G401.6 (cell line): ENCODE results near the gene PNLDC1.
A peak's percentile ranks its signal among the peaks of the same experiment; 100 is the strongest.
"Not testable (repeated sequence)": the region's sequence is repeated elsewhere in the genome, so short reads cannot be mapped to it uniquely, and the experiment has no call there.

Experiments
- FAIRE-seq: peaks from 2 replicates; lab custom pipeline; 2012; peaks lifted over from hg19 to GRCh38; lab: Jason Lieb, UNC

Gene PNLDC1

DNA sequence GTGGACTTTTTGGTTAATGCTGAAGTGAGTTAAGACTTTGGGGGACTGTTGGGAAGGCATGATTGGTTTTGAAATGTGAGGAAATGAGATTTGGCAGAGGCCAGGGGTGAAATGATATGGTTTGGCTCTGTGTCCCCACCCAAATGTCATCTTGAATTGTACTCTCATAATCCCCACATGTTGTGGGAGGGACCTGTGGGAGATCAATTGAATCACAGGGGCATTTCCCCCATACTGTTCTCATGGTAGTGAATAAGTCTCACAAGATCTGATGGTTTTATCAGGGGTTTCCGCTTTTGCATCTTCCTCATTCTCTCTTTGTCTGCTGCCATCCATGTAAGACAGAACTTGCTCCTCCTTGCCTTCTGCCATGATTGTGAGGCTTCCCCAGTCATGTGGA, 49.8 kb downstream of the PNLDC1 start:
- not testable (repeated sequence) for FAIRE-seq

DNA sequence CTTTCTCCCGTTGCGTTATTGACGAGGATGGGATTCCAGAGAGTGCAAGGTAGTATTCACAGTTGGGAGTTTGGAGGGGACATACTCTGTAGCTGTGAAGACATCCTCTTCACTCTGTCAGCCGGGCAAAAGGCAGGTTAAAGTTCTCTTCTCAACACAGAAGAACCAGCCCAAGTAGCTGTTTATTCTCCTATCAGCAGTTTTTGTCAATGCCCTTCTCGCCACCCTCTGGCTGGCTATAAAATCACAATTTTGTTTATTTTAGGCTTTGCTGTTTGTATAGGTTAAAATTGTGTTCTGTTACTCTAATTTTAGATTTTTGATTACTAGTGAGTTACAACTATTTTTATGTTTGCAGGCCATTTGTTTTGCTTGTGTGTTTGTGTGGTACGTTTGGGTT, 52.8 kb downstream of the PNLDC1 start:
- FAIRE-seq: peak; percentile 15

DNA sequence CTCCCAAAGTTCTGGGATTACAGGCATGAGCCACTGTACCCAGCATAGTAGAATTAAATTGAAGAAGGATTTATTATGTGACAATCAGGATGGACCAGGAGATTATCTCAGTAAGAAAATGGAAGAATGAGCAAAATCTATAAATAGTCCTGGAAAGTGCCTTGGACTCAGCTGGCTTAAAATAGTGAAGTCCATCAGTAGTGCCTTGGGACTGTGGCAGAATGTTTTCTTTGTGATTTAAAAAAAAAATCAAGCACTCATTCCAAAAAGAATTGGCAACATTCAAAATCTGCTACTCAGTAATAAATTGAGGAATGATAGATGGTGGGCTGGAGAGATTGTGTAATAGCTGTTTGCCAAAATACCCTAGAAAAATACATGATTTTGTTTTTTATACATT, 53.7 kb downstream of the PNLDC1 start:
- no peak for FAIRE-seq

DNA sequence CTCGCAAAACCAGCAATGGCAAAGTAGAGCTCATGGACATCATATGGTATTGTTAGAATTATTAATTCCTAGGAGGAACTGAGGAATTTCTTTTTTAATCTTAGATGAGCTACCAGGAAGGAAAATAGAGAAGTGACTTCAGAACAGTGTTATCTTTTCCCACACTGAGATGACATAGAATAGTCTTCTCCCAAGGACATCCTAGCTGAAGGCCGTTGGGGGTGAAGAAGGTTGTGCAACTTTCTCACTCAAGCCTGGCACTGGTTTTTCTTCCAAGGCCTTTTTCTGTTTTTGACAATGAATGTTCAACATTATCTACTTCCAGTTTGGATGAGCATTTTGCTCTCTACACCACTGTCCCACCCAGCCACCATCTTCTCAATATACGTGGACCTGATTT, 54.9 kb downstream of the PNLDC1 start:
- no peak for FAIRE-seq

DNA sequence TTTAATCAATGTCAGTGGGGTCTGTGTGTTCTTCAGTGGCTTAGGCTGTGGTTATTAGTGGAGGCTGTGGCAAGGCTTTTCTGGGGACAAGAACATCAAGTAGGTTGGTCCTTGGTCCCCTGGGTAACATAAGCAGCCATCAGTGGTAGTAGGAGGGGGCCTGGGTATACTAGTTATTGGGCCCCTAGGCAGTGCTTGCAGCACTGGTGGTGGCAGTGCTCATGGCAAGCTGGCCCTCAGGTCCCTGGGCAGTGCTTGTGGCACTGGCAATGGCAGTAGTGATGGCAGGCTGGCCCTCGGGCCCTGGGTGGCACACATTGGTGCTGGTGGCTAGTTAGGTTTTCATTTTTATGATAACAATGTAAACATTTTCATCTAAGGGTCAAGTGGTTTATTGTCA, 58.2 kb downstream of the PNLDC1 start:
- no peak for FAIRE-seq

DNA sequence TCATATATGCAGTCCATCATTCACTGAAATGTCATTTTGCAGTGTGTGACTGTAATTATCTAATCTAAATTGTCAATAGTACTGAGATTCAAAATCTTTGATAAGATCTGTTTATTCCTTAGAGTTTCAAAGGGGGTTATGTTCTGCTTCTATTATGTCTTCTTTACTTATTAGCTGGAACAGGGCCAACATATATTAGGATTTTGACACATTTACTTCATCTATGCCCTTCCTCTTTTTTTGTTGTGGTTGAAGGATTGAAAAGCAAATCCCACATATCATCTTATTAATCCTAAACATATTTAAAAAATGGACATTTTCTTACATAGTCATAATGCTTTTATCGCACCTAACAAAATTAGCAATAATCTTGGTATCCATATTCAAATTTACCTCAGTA, 60.4 kb downstream of the PNLDC1 start:
- FAIRE-seq: no peak

DNA sequence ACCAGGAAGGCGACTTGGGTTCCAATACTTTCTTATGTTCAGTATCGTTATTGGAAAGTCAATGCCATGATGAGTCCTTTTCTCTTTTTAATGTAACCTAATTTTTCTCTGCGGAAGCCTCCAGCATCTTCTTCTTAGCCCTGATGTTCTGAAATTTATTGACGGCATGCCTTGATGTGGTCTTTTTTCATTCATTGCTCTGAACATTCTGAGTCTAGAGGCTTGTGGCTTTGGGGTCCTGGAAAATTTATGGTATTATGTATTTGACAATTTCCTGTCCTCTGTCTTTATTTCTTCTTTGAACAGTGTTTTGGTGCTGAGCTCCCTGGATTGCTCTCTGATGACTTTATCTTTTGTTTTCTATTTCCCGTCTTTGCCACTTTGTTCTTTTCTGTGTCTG, 62.0 kb downstream of the PNLDC1 start:
- FAIRE-seq: no peak

DNA sequence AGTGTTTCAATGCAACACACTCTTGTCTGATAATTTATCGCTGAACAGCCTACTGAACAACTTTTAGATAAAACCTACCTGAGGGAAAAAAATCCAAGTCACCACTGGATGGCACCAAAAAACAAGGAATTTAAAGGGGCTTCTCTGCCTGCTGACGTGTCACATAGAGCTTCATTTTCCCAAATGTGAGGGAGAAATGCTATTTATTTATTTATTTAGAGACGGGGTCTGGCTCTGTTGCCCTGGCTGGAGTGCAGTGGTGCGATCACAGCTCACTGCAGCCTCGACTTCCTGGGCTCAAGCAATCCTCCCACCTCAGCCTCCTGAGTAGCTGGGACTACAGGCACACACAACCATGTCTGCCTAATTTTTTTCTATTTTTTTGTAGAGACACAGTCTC, 63.3 kb downstream of the PNLDC1 start:
- peak; percentile 92 for FAIRE-seq

DNA sequence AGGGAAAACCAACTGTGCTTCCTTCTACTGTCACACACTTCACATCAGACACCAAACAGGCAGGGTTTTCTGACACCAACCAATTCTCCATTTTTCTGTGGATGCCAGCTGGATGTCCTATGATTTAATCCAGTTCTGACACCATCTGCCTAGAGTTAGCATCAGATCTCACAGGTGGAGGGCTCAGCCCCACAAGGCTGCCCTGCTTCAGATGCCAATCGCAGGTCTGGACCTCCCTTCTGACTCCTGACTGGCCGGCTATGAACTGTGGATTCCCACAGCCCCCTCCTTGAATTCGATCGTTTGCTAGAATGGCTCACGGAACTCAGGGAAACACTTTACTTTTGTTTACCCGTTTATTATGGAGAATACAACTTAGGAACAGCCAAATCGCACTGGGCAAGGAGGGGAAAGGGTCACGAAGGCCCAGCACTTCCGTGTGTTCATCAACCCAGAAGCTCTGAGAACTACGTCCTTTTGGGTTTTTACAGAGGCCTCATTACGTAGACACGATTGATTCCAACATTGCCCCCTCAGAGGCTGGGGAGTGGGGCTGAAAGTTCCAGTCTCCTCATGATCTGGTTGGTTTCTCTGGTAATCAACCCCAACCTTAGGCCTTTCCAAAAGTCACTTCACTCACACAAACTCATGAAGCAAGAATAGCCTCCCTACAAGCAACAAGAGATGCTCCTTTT, 65.3 kb downstream of the PNLDC1 start:
- FAIRE-seq: no peak

DNA sequence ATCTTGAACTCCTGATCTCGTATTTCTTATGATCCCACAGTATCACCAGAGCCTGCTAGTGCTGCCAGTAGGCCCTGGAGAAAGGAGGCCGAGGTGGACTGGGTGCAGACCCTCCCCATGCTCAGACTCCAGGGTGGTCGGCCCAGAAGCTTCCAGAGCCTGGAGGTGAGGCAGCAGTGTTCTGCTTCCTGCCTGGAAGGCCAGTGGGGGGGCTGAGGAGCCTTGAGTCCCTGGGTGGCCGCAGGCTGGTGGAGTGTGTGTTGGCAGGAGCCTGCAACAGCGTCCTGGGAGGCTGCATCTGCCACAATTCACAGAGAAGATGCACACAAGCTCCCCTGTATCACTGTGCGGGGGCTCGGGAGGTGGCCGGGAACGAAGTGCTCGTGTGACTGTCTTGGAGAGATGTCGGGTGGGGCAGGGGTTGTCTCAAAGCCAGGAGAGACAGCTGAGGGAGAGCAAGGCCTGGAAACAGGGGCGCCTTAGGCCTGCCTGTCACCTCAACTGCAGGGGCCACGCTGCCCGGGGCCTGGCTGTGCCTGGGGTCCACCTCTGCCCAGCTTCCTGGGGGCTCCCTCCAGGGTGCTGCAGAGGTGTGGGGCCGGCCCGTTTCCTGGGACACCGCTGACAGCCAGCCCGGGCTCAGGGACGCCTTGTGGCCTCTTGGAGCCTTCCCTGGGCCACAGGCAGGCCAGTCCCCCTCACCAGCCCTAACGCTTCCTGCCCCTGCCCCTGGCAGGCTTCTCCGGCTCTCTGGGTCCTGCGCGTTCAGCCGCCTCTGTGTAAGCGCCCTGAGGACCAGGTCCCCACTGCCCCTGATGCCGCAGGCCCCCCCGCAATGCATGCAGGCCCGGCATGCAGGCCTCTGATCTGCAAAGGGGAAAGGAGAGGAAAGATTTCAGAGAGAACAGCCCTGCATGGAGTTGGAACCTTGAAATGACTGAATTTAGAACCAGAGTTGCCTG, 66.5 kb downstream of the PNLDC1 start:
- FAIRE-seq: no peak
